Smooth muscle cell of the brain vasculature (primary cell): ENCODE measurements around the gene CPAMD8.
"Not testable (repeated sequence)": the region's sequence is repeated elsewhere in the genome, so short reads cannot be mapped to it uniquely, and the experiment has no call there.

Experiments used
- DNase-seq: peaks from one replicate; pipeline ENCODE4 v3.0.0-alpha.2; 2012; ENCODE audit warnings: low read depth, low spot score

The CPAMD8 gene

DNA sequence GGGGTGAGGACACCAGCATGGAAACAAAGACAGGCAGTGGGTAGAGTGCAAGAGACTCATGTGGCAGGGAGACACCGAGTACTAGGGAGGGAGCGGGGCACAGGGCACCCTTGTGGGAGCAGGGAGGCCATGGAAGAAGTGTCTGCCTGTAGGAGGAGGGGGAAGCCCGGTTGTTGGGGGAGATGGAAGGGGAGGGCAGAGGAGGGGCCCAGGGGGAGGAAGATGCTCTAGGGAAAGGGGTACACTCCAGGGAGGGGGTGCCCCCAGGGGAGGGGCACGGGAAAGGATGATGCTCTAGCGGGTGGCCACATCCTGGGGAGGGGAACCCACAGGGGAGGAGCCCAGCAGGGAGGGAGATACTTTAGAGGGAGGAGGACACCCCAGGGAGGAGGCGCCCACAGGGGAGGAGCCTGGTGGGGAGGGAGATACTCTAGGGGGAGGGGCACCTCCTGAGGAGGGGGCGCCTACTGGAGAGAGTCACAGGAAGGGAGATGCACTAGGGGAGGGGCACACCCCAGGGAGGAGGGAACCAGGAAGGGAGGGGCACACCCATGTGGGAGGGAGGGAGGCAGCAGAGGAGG is 24.9 kb downstream of the CPAMD8 start:
- no peak for DNase-seq

DNA sequence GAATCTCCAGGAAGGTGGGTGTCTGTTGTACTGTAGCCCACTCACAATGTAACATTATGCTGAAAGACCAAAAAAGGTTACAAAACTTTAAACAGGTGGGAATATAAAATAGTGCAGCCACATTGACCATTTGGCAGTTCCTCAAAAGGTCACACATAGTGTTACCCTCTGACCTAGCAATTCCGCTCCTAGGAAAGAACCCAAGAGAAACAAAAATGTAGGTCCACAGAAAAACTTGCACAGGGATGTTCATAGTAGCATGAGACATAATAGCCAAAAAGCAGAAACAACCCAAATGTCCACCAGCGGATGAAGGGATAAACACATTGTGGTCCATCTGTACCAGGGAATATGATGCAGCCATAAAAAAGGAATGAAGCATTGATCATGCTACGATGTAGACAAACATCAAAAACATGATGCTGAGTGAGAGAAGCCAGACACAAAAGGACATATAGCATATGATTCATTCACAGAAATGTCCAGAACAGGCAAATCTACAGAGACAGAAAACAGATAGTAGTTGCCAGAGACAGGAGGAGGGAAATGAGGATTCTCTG is 27.9 kb downstream of the CPAMD8 start:
- DNase-seq = no peak

DNA sequence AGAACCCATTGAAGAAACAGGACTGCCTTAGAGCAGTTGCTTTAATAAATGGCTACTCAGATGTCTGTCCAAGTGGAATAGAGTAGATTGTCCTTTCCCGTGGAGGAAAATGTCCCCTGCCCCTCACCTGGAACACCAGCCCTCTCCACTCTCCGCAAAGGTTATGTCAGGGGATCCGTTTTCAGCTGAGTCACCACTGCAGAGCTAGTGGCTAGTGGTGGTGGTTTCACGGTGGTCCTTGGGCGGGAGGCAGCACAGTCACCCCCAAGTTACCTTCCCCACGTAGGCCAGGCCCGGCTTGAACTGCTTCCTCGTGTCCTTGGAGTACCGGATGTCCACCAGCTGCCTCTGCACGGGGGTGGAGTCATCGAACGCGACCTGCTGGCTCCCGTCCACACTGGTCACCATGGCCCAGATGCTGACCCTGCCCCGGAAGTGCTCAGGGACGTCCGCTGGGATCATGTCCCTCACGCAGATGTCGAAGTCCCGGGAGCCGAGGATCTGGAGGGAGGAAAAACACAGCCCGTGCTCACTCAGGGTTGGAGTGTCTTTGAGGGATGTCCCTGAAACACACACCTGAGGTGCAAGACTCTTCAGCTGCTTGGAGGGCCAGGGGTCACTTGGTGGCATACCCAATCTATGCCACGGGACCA is 29.6 kb downstream of the CPAMD8 start:
- DNase-seq = not testable (repeated sequence)

DNA sequence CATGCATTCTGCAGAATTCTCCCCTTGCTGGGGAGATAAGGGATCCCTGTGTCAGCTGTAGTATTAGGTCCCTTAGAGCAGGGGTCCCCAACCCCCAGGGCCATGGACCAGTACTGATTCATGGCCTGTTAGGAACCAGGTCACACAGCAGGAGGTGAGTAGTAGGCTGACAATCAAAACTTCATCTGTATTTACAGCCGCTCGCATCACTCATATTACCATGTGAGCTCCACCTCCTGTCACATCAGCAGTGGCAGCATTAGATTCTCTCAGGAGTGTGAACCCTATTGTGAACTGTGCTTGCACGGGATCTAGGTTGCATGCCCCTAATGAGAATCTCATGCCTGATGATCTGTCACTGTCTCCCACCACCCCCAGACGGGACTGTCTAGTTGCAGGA is 37.9 kb downstream of the CPAMD8 start:
- DNase-seq = no peak

DNA sequence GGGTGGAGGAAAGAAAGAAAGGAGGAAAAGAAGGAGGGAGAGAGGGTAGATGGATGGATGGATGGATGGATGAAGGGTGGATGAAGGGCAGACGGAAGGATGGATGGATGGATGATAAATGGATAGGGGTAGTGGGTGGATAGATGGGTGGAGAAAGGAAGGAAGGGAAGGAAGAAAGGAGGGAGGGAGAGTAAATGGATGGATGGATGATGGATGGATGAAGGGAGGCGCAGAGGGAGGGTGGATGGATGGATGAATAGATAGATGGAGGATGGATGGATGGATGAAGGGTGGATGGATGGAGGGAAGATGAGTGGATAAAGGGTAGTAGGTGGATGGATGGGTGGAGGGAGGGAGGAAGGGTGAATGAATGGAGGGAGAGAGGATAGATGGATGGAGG is 41.2 kb downstream of the CPAMD8 start:
- no peak for DNase-seq

DNA sequence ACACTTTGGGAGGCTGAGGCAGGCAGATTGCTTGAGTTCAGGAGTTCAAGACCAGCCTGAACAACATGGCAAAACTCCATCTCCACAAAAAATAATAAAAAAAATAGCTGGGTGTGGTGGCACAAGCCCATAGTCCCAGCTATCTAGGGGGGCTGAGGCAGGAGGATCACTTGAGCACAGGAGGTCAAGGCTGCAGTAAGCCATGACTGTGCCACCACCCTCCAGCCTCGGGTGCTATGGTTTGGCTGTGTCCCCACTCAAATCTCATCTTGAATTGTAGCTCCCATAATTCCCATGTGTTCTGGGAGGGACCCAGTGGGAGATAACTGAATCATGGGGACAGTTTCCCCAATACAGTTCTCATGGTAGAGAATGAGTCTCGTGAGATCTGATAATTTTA is 44.0 kb downstream of the CPAMD8 start:
- not testable (repeated sequence) for DNase-seq

DNA sequence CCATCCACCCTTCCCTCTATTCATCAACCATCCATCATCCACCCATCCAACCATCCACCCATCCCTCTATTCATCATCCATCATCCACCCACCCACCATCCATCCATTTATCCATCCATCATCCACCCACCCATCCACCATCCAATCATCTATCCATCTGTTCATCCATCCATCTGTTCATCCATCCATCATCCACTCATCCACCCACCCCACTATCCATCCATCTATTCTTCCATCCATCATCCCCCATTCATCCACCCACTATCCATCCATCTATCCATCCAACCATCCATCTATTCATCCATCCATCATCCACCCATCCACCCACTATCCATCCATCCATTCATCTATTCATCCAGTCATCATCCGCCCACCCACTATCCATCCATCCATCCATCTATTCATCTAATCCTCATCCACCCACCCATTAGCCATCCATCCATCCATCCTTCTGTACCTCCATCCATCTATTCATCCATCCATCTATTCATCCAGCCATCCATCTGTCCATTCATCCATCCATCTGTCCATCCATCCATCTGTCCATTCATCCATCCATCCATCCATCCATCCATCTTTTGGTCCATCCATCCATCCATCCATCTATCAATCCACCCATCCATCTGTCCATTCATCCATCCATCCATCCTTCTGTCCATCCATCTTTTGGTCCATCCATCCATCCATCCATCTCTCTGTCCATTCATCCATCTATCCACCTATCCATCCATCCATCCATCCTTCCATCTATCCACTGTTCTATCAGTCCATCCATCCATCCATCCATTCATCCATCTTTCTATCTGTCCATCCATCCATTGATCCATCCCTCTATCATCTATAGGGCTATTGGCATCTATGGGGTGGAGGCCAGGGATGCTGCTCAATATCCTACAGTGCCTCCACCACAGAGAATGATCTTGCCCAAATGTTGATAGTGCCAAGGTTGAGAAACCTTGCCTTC is 47.5 kb downstream of the CPAMD8 start:
- DNase-seq = no peak

DNA sequence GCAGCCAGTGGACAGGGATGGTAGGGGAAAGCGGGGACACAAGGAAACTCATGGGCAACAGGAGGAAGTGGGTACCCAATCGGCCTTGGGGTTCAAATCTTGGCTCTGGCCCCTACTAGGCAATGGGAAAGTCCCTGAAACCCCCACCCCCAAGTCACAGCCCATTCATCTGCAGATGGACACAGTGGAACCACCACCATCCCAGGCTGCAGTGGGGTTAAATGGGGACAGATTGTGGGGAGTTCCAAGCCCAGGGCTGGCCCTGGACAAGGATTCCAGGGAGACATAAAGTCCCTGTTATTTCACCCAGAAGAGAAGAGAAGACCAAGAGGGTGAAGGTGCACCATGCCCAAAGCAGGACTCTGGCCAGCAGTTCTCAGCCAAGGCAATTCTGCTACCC is 48.5 kb downstream of the CPAMD8 start:
- DNase-seq = no peak

DNA sequence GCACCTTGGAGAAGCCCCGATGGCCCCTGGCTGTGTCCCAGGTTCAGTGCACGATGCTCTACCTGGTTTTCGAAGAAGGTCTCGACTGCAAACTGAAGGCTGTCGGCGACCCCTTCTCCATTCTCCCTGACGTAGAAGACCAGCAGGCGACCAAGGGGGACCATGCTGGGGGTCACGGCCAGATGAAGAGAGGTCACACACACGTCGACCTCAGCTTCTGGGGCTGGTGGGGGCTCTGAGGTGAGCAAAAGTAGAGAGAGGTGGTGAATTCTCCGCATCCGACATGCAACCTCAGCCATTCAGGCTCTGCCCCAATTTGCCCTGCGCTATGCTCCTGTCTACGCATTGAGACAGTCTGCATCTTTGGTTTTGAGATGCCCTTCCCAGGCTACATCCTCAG is 49.3 kb downstream of the CPAMD8 start:
- no peak for DNase-seq

DNA sequence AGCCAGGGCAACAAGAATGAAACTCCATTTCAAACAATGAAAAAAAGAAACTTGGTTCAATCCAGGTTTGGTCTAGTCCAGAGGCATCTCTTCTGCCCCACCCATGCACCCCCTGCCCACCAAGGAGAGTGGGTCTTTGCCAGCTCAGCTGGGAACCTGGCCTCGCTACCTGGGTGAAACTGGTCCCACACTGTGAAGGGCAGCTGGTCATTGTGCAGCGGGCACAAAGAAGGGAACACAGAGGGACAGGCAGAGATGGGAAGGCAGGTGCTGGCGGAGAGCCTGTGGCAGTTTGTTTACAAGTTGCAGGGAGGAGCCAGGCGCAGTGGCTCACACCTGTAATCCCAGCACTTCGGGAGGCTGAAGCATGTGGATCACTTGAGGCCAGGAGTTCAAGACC is 50.2 kb downstream of the CPAMD8 start:
- DNase-seq = no peak

DNA sequence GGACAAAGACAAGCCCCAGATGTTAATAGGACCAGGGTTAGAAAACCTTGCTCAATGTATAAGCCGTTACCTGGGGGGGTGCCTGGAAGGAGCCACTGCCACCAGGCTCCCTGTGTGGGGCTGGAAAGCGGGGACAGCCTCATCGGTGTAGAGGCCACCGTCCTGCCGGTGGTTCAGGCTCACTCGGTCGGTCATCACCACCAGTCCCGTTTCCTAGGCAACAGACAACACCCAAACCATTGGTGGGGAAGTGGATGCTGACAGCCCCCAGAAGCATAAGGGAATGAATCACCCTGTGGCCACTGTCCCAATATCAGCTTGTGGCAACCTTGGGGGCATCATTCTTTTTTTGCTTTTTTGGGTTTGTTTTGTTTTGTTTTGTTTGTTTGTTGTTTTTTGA is 55.8 kb downstream of the CPAMD8 start:
- no peak for DNase-seq

DNA sequence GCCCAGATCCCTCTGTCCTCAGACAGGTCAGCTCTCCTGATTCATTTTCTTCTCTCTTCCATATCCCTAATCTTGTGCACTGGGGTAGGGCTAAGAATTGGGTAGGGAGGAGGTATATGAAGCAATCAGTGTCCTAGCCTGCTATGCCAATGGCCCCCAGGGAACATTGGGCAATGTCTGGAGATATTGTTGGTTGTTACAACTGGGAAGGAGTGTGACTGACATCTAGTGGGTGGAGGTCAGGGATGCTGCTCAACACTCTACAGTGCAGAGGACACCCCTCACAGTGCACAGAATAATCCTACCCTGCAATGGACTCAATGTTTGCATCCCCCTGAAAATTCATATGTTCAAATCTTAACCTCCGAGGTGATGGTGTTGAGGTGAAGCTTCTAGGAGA is 57.5 kb downstream of the CPAMD8 start:
- DNase-seq = no peak

DNA sequence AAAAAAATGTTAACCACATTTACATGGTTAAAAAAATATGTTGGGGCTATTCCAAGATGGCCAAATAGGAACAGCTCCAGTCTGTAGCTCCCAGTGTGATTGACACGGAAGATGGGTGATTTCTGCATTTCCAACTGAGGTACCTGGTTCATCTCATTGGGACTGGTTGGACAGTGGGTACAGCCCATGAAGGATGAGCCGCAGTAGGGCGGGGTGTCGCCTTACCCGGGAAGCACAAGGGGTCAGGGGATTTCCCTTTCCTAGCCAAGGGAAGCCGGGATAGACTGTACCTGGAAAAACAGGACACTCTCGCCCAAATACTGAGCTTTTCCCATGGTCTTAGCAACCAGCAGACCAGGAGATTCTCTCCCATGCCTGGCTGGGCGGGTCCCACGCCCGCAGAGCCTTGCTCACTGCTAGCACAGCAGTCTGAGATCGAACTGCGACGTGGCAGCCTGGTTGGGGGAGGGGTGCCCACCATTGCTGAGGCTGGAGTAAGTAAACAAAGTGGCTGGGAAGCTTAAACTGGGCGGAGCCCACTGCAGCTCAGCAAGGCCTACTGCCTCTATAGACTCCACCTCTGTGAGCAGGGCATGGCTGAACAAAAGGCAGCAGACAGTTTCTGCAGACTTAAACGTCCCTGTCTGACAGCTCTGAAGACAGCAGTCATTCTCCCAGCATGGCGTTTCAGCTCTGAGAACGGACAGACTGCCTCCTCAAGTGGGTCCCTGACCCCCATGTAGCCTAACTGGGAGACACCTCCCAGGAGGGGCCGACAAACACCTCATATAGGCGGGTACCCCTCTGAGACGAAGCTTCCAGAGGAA is 65.4 kb downstream of the CPAMD8 start:
- not testable (repeated sequence) for DNase-seq

DNA sequence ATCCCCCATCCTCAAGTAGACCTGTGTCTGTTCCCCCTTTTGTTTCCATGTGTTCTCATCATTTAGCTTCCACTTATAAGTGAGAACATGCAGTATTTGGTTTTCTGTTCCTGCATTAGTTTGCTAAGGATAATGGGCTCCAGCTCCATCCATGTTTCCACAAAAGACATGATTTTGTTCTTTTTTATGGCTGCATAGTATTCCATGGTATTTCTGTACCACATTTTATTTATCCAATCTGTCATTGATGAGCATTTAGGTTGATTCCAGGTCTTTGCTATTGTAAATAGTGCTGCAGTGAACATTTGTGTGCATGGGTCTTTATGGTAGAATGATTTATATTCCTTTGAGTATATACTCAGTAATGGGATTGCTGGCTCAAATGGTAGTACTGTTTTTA is 68.3 kb downstream of the CPAMD8 start:
- DNase-seq = not testable (repeated sequence)

DNA sequence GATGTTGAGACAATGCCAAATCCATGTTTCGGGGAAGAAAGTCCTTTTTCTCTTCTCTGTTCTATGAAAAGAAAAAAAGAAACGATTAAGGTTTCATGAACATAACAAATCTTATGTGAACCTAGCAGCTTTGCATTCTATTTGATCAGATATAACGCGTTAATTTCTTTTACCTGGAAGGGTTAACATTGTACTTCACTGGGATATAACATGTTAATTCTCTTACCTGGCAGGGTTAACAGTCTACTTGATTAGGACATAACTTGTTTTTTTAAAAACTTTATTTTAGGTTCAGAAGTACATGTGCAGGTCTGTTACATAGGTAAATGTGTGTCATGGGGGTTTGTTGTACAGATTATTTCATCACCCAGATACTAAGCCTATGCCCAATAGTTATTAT is 68.8 kb downstream of the CPAMD8 start:
- DNase-seq = no peak

DNA sequence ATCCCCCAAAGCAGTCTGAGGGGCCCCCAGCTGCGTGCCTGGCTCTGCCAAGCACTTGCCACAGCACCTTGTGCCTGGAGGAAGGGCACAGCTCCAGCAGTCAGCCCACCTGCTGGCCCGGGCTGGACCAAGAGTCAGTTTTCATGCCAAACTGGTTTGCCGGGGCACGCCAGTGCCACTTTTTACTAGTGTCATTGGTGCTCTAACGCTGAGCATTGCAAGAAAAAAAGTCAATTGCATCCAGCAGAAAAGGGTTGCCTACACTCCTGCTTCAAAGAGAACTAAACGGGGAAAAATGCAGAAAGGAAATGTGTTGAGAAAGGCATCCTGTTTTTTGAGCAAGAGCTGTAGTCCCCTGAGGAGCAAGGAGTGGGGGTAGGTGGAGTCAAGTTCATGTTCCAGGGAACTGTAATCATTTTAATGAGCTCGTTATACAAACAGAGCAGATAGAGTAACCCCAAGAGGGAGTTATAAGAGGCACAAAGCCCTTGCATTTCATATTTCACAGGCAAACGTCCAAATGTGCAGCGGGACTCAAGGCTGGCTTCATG is 69.4 kb downstream of the CPAMD8 start:
- no peak for DNase-seq

DNA sequence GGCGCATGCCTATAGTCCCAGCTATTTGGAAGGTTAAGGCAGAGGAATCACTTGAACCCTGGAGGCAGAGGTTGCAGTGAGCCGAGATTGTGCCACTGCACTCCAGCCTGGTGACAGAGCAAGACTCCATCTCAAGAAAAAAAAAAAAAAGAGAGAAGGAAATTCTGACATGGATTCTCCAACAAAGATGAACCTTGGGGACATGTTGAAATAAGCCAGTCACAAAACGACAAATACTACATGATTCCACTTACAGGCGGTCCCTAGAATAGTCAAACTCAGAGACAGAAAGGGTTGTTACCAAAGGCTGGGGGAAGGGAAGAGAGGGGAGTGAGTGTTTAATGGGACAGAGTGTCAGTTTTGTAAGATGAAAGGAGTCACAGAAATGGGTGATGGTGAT is 71.4 kb downstream of the CPAMD8 start:
- no peak for DNase-seq

DNA sequence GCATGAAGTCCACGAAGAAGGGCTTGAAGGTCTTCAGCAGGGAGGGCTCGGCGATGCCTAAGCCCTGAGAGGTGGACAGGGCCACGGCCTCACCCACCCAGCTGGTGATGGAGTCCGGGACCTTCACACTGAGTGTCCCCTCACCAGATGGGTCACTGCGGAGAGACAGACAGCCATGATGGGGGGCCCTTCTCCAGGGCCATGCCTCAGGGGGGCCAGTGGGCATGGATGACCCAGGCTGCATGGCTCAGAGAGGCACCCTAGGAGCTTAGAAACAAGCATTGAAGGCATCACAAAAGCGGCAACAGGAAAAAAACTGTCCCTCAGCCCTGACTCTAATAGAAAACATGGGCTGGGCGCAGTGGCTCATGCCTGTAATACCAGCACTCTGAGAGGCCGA is 74.6 kb downstream of the CPAMD8 start:
- DNase-seq = no peak

DNA sequence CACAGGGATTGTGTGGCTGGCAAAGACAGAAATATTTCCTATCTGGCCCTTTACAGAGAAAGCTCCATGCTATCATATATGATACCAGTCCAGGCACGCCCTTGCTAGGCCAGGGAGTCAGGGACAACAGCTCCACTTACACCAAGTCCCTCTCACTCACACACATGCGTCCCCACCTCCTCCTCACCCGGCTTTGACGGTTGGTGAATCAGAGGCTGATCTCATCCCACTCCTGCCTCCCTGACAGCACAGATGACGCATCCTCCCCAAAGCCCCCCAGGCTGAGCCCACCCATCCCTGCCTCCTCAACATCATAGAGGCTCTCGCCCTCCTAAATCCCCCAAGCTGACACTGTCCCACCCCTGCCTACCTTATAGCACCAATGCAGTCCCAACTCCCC is 75.1 kb downstream of the CPAMD8 start:
- no peak for DNase-seq

DNA sequence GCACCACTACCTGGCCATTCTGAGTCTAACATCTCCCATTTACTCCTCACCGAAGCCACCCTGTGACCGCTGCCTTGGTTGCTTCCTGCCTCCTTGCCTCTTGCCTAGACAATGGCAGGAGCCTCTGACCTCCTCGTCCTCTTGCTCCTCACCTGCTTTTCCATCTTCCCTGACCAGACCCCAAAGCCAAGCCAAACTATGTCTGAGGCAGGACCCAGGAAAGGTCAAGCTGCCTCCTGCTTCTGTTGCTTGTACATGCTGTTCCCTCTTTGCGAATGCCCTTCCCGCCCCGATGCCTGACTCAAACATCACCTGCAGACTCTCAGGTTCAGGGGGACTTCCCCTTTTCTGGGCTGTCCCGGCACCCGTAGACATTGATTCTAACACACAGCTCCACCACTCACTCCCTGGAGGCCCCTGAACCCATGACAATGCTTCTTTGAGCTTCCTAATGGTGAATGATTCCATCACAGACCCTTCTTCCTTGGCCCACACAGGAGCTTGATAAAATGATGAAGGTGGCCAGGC is 77.0 kb downstream of the CPAMD8 start:
- DNase-seq = no peak
